Measurements from ENCODE around the gene NSF.

The NSF gene

DNA sequence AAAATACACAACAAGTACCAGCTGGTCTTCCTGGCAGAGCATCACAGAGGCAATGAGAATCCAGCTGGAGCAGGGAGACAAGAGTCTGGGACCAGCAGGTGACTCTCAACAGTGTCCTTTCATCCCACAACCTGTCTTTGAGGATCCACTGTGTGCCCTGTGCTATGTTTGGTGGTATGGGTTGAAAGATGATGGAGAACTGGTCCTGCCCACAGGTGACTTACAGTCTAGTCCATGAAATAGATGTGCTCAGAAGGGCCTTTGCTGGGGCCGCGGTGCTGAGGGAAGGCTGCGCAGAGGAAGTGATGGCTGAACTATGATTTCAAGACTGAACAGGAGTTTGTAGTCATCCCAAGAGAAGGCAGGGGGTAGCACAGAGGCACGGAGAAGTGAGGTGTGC, 210.1 kb downstream of the NSF start:
- TF ChIP-seq, protein P1, sequence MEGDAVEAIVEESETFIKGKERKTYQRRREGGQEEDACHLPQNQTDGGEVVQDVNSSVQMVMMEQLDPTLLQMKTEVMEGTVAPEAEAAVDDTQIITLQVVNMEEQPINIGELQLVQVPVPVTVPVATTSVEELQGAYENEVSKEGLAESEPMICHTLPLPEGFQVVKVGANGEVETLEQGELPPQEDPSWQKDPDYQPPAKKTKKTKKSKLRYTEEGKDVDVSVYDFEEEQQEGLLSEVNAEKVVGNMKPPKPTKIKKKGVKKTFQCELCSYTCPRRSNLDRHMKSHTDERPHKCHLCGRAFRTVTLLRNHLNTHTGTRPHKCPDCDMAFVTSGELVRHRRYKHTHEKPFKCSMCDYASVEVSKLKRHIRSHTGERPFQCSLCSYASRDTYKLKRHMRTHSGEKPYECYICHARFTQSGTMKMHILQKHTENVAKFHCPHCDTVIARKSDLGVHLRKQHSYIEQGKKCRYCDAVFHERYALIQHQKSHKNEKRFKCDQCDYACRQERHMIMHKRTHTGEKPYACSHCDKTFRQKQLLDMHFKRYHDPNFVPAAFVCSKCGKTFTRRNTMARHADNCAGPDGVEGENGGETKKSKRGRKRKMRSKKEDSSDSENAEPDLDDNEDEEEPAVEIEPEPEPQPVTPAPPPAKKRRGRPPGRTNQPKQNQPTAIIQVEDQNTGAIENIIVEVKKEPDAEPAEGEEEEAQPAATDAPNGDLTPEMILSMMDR (conservative IDR thresholded peaks at IDR 0.05; ENCODE audit: control insufficient read depth, insufficient read depth, low read depth, low read length): no peak
- no peak for DNase-seq (ENCODE audit: low read depth)
- no peak overlapping the region for H3K4me3 ChIP-seq (ENCODE audit: control insufficient read depth, low read depth, low read length)

DNA sequence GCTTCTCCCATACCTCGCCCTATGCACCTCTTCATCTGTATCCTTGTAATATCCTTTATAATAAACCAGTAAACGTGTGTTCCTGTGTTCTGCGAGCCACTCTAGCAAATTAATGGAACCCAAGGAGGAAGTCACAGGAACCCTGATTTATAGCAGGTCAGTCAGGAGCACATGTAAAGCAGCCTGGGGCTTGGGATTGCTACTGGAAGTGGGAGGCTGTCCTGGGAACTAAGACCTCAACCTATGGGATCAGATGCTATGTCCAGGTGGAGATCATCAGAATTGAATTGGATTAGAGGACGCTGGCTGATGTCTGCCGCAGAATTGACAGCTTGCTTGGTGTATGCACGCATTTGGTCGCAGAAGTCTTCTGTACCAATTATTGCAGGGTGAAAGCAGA, 212.3 kb downstream of the NSF start:
- H3K4me3 ChIP-seq (ENCODE audit: control insufficient read depth, low read depth, low read length): no peak overlapping the region
- no peak for DNase-seq (ENCODE audit: low read depth)
- TF ChIP-seq, protein P1 (conservative IDR thresholded peaks at IDR 0.05; ENCODE audit: control insufficient read depth, insufficient read depth, low read depth, low read length): no peak

DNA sequence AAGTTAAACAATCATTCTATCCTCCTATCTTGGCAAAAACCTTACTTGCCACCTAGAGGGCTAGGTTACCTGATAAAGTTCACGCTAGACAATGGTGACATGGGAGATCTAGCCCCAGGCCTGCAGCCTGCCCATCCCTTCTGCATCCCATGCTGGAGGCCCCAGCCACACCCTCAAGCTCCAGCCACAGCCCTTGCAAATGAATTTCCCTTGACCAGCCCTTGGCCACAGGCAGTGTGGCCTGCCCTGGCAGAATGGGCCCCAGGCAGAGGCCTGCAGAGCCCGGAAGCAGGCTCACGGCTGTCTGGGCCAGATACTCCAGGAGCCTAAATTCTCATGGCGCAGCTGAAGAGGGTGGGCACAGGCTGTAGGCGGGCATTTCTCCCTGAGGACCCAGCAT, 213.1 kb downstream of the NSF start:
- no peak for DNase-seq (ENCODE audit: low read depth)
- H3K4me3 ChIP-seq (ENCODE audit: control insufficient read depth, low read depth, low read length): no peak overlapping the region
- TF ChIP-seq, protein P1 (conservative IDR thresholded peaks at IDR 0.05; ENCODE audit: control insufficient read depth, insufficient read depth, low read depth, low read length): no peak

DNA sequence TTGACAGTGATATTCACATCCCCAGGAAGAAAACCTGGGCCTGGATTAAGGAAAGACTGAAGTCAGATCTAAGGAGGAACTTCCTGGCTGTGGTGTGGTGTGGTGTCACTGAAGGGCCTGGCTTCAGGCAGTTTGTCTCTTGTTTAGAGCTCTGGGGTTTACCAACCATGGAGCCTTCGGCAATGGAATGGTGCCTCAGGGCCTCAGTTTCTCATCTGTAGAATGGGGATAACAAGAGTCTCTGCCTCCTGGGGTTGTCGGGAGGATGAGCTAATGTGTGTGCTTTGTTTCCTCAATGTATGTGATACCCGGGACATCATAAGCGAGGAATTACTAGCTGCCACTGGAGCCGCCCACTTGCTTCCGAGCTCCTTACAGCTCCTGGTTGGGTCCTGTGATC, 215.3 kb downstream of the NSF start:
- H3K4me3 ChIP-seq (ENCODE audit: control insufficient read depth, low read depth, low read length): no peak overlapping the region
- TF ChIP-seq, protein P1 (conservative IDR thresholded peaks at IDR 0.05; ENCODE audit: control insufficient read depth, insufficient read depth, low read depth, low read length): no peak
- no peak for DNase-seq (ENCODE audit: low read depth)
